Activated CD4-positive, alpha-beta T cell treated with anti-CD3 and anti-CD28 coated beads for 24 hours (primary cell): ENCODE measurements around the gene RTBDN.
"Not testable (repeated sequence)": the region's sequence is repeated elsewhere in the genome, so short reads cannot be mapped to it uniquely, and the experiment has no call there.

ENCODE experiments used
- DNase-seq, 2 donors: peaks; one replicate each; pipeline ENCODE4 v3.0.0-alpha.2; 2020; ENCODE audit warnings: low read depth in 2 of 2

RTBDN gene

GRCh38 chr19:12858041-12858928 is 23.9 kb upstream of the RTBDN start:
- no peak for DNase-seq

- no peak for DNase-seq
Measured at GRCh38 chr19:12856653-12857052, 22.3 kb upstream of the RTBDN start.

- DNase-seq: peak; percentile 77 to 90
Measured at GRCh38 chr19:12847159-12848139, 13.1 kb upstream of the RTBDN start.

GRCh38 chr19:12846613-12847012 is 12.2 kb upstream of the RTBDN start:
- not testable (repeated sequence) for DNase-seq

- DNase-seq: no peak
Measured at GRCh38 chr19:12843999-12844732, 9.8 kb upstream of the RTBDN start.

- no peak for DNase-seq
Measured at GRCh38 chr19:12843328-12843727, 8.9 kb upstream of the RTBDN start.

- DNase-seq: no peak
Measured at GRCh38 chr19:12842511-12842910, 8.1 kb upstream of the RTBDN start.

GRCh38 chr19:12841094-12841493 is 6.7 kb upstream of the RTBDN start:
- DNase-seq: no peak

- peak in 1 of 2 donors; percentile 50 for DNase-seq
Measured at GRCh38 chr19:12840091-12841079, 6.0 kb upstream of the RTBDN start.

GRCh38 chr19:12838886-12839756 is 4.7 kb upstream of the RTBDN start:
- DNase-seq: no peak

- no peak for DNase-seq
Measured at GRCh38 chr19:12838182-12838885, 4.0 kb upstream of the RTBDN start, which contains the start of gene MAST1. Gene MAST1, plus strand, starts transcription at chr19:12838515. Its CDS starts 58 bp downstream, at chr19:12838573.

- no peak for DNase-seq
Measured at GRCh38 chr19:12837225-12837624, 2.8 kb upstream of the RTBDN start.

- DNase-seq: no peak
Measured at GRCh38 chr19:12836529-12836863, 2.1 kb upstream of the RTBDN start.

- DNase-seq: no peak
Measured at GRCh38 chr19:12834976-12835757, 788 bp upstream of the RTBDN start.

GRCh38 chr19:12833738-12834565 is 427 bp downstream of the RTBDN start:
- no peak for DNase-seq

GRCh38 chr19:12833418-12833737 is 1.0 kb downstream of the RTBDN start:
- no peak for DNase-seq

GRCh38 chr19:12828494-12828893 is 5.9 kb downstream of the RTBDN start:
- DNase-seq: no peak
